ENCODE measurements around the gene SPTLC1.
"Not testable (repeated sequence)": the region's sequence is repeated elsewhere in the genome, so short reads cannot be mapped to it uniquely, and the experiment has no call there.

SPTLC1 gene

DNA sequence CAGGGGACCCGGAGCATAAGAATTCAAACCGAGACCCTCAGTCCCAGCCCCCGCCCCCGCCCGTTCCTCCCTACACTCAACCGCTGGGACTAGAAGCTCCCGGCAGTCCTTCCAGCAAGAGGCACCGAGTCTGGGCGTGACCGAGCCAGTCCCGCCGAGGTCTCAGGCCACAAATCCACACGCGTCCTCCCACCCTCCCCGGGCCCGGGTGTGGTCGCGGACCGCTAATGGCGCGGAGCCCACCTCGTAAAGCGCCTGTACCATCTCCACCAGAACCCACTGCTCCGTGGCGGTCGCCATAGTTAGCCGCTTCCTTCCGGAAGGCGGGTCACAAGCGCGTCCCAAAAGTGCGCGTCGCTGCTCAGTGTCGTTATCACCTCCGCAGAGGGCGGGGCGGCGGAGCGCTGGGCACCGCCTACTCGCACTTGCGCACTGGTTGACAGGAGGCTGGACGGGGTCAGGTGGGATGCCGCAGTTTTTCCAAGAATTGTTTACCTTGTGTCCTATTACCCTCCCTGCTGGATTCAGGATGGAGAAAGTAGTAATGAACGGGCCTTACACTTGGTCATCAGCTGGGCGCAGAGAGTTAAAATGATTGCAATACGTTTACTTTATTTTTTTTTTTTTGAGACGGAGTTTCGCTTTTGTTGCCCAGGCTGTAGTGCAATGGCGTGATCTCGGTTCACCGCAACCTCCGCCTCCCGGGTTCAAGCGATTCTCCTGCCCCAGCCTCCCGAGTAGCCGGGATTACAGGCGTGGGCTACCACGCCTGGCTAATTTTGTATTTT, at the start of gene SPTLC1:
SPTLC1 (minus strand) TSS at position 343 of the 788 bp plus-strand sequence; CDS start at position 300, 43 bp downstream.
- FAIRE-seq, result peak; percentile 95

- FAIRE-seq, result no peak
Observed at GRCh38 chr9:92164975-92165374, 49.8 kb upstream of the SPTLC1 start.

DNA sequence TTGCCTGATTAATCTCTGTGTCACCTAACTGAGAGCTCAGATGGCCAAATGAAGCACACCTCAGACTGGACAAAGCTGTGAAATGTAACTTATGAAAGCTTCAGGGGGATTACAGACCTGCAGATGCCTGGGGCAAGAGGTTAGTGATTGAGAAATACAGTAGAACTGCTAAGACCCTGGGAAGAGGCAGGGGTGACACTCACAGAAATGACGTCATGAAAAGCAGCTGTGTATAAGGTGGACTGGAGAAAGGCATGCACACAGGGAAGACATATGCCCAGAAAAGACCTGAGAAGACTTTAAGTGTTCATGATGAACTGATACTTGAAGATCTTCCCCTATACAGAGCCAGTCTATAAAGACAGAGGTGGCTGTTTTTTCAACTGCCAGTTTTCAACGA, 49.3 kb upstream of the SPTLC1 start:
- FAIRE-seq, result no peak

DNA sequence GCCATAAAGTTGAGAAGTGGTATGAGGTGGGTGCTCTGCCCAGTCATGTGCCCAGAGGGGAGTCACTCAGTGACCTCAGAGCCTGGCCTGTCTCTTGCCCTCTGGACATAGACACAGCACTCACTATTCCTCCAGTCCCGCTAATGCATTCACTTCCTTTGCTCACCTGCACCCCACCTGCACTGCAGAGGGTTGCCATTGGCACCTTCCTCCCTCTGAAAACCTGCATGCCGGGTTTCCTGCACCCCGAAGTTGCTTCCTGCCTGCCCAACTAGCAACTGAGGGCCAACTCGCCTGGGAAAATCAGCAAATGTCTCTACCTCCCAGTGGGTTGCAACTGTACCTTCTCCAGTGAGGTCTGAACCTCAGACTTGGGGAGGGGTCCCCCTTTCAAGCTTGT, 48.1 kb upstream of the SPTLC1 start:
- FAIRE-seq, result no peak

DNA sequence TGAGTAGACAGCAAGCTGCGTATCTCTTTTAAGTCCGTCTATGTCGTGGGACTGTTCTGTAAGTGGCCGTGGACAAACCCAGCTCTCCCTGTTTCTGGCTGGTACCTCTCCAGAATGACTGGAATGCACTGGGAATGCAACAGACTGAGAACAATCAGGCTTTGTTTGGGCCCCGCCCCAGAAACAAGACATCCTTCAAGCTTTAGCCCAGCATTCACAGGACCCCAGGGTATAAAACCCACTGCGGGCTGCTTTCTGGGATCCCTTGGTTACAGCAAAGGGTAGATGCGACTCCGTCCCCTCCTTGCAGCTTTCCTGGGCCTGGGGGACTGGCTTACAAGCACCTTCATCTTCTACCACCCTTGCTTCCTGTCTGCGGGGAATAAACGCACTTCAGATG, 45.6 kb upstream of the SPTLC1 start:
- no peak for FAIRE-seq

DNA sequence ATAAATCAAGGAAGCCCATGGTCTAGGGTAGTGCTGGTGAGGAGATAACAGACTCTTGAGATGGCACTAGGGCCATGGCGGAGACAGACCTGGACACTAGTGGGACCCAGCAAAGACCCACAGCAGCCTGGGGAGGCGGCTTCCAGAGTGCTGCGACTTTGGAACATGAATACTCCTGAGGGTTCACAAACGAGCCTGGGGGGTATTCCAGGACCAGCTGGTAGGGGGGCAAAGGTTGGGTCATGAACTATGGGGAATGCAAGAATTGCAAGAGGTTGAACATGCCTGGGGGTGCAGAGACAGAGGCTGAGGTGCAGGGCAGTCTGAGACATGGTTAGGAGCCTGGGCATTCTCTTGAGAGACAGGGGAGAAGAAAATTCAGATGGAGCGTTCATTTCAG, 43.8 kb upstream of the SPTLC1 start:
- FAIRE-seq, result no peak

GRCh38 chr9:92158097-92158601, 42.9 kb upstream of the SPTLC1 start:
- no peak for FAIRE-seq

- not testable (repeated sequence) for FAIRE-seq
Observed at GRCh38 chr9:92155736-92156135, 40.5 kb upstream of the SPTLC1 start.

DNA sequence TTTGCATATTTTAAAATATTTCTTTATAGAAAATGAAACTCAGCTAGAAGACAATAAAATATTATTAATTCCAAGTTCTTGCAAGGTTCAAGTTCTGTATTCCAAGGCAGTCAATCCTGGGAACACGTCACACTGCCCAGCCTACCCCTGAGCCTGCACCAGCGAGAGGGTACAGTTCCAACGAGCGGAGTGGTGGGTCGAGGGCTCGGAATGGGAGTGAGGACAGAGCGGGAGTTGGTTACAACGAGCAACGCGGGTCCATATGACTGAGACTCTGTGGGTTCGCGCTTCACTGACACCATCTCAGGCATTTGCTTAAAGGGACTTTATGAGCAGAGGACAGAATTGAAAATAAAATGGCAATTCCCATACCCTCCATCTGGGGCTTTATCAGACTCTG, 40.0 kb upstream of the SPTLC1 start:
- no peak for FAIRE-seq

GRCh38 chr9:92153466-92154415, 38.5 kb upstream of the SPTLC1 start:
- FAIRE-seq, result not testable (repeated sequence)

- FAIRE-seq, result no peak
Observed at GRCh38 chr9:92151691-92152393, 36.6 kb upstream of the SPTLC1 start.

DNA sequence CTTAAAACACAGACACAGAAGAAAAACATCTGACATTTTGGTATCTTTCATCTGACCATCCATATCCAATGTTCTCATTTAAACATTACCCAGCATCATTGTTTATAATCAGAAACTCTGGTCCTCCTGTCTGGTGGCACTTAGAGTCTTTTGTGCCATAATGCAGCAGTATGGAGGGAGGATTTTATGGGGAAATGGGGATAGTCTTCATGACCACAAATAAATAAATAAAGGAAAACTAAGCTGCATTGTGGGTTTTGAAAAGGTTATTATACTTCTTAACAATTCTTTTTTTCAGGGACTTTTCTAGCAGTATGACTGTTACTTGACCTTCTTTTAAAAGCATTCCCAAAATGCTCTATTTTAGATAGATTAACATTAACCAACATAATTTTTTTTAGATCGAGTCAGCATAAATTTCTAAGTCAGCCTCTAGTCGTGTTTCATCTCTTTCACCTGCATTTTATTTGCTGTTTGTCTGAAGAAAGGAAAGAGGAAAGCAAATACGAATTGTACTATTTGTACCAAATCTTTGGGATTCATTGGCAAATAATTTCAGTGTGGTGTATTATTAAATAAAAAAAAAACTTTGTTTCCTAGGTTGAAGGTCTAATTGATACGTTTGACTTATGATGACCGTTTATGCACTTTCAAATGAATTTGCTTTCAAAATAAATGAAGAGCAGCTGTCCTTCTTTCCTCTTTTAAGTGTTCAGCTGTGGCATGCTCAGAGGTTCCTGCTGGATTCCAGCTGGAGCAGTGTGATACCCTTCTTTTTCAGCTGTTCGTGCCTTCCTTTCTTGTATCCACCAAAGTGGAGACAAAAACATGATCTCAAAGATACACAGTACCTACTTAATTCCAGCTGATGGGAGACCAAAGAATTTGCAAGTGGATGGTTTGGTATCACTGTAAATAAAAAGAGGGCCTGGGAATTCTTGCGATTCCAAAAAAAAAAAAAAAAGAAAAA, 35.6 kb upstream of the SPTLC1 start:
- FAIRE-seq, result peak; percentile 49

DNA sequence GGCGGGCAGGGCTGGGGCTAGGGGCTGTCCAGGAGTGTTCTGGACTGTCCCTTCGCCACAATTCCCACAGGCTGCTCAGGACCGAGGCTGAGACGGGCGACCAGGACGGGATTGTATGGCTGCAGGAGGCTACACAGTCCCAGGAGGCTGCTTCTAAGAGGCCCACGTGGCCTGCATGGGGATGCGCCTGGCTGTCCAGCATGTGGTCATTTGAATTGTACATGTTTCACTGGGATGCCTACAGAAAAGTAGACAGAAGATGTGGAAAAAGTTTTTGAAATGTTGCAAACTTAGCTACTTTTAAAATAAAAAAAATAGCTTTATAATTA, 32.6 kb upstream of the SPTLC1 start:
- no peak for FAIRE-seq

- FAIRE-seq, result no peak
Observed at GRCh38 chr9:92147030-92147851, 32.0 kb upstream of the SPTLC1 start.

DNA sequence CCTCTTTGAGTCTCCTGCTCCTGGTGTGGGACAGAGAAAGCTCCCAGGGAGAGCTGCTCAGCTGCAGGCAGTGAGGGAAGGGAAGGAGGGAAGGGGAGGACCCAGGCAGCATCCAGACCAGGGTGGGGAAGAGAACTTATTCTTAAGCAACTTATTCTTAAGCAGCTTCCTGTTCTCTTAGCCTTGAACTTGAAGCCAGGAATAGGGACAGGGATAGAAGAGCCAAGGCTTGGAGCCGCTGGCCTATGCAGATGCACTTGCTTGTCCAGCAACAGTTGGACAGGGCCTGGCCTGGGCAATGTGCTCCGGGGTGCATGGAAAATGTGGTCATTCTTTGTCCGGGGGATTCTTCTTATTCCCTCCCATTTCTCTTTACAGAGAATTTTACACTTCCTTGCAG, 31.4 kb upstream of the SPTLC1 start:
- no peak for FAIRE-seq

GRCh38 chr9:92145784-92146183, 30.6 kb upstream of the SPTLC1 start:
- FAIRE-seq, result not testable (repeated sequence)

- FAIRE-seq, result no peak
Observed at GRCh38 chr9:92142329-92142728, 27.1 kb upstream of the SPTLC1 start.

GRCh38 chr9:92141144-92142129, 26.2 kb upstream of the SPTLC1 start:
- FAIRE-seq, result no peak

DNA sequence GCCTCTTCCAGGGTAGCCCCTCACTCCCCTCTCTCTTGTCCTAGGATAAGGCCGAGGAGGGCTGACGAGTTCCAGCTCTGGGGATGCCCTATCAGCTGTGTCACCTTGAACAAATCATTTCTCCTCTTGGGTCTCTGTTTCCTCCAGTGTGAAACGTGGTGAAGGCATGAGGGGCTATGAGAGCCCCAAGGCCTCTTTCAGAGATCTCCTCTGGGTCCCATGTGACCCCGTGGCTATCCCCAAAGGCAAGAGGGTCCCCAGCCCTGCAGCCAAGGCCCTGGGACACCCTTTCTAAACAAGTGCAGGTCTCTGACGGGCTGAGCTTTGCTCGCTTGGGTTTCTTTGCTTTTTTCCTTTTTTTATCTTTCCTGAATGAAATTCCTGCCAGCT, 25.5 kb upstream of the SPTLC1 start:
- no peak for FAIRE-seq

All from A204.1 (cell line).